Astrocyte (in vitro differentiated cells and primary cell): ENCODE data around the gene CPZ. TPM values are rescaled to one million over a fixed set of nuclear protein-coding genes. Genes with fewer than 3 reads are reported as not detected.

Source experiments
- DNase-seq: peaks from one replicate; pipeline ENCODE4 v3.0.0-alpha.2; 2010; ENCODE audit warnings: low read depth
- FAIRE-seq: peaks from 2 replicates; lab custom pipeline; 2011; peaks lifted over from hg19 to GRCh38; lab: Jason Lieb, UNC
- H2AFZ ChIP-seq: 2 replicates; pipeline ENCODE4 v1.6.0; 2012; ENCODE audit warnings: low read depth, low read length, inconsistent platforms
- H3K27ac ChIP-seq: 2 replicates; pipeline ENCODE4 v1.5.1; 2011; ENCODE audit warnings: low read depth, low read length, inconsistent platforms
- H3K27me3 ChIP-seq: 2 replicates; pipeline ENCODE4 v1.6.0; 2011; ENCODE audit warnings: low read length, inconsistent platforms; ENCODE audit not compliant: insufficient read depth
- H3K36me3 ChIP-seq: 2 replicates; pipeline ENCODE4 v1.5.1; 2011; ENCODE audit warnings: low read length, inconsistent platforms; ENCODE audit not compliant: insufficient read depth
- H3K4me1 ChIP-seq: 2 replicates; pipeline ENCODE4 v1.5.1; 2011; ENCODE audit warnings: low read length, inconsistent platforms; ENCODE audit not compliant: insufficient read depth
- H3K4me2 ChIP-seq: 2 replicates; pipeline ENCODE4 v1.6.0; 2012; ENCODE audit warnings: low read length, inconsistent platforms
- H3K4me3 ChIP-seq: 2 replicates; pipeline ENCODE4 v1.5.1; 2011; ENCODE audit warnings: low read depth, mild to moderate bottlenecking, low read length, inconsistent platforms; ENCODE audit not compliant: insufficient read depth
- H3K79me2 ChIP-seq: 2 replicates; pipeline ENCODE4 v1.6.0; 2012; ENCODE audit warnings: mild to moderate bottlenecking, low read length, inconsistent platforms; ENCODE audit not compliant: insufficient read depth
- H3K9ac ChIP-seq: 2 replicates; pipeline ENCODE4 v1.6.0; 2012; ENCODE audit warnings: mild to moderate bottlenecking, low read length, inconsistent platforms
- H3K9me3 ChIP-seq: 2 replicates; pipeline ENCODE4 v1.5.1; 2012; ENCODE audit warnings: low read depth, mild to moderate bottlenecking, low read length, inconsistent platforms; ENCODE audit not compliant: insufficient read depth
- H4K20me1 ChIP-seq: 2 replicates; pipeline ENCODE4 v1.6.0; 2012; ENCODE audit warnings: low read length, inconsistent platforms; ENCODE audit not compliant: insufficient read depth
- H3K27ac Mint-ChIP-seq: one replicate; pipeline ENCODE4 v1.8.0; 2021; ENCODE audit warnings: mild to moderate bottlenecking, mixed read lengths; ENCODE audit not compliant: unreplicated experiment
- H3K27me3 Mint-ChIP-seq: one replicate; pipeline ENCODE4 v1.8.0; 2021; ENCODE audit warnings: low read depth, mixed read lengths; ENCODE audit not compliant: unreplicated experiment
- H3K36me3 Mint-ChIP-seq: one replicate; pipeline ENCODE4 v1.8.0; 2021; ENCODE audit warnings: low read depth, mixed read lengths; ENCODE audit not compliant: unreplicated experiment
- H3K4me1 Mint-ChIP-seq: one replicate; pipeline ENCODE4 v1.8.0; 2021; ENCODE audit warnings: low read depth, mixed read lengths; ENCODE audit not compliant: unreplicated experiment
- H3K4me3 Mint-ChIP-seq: one replicate; pipeline ENCODE4 v1.8.0; 2021; ENCODE audit warnings: mild to moderate bottlenecking, moderate library complexity, mixed read lengths; ENCODE audit not compliant: unreplicated experiment
- H3K9me3 Mint-ChIP-seq: one replicate; pipeline ENCODE4 v1.8.0; 2021; ENCODE audit warnings: mild to moderate bottlenecking, mixed read lengths; ENCODE audit not compliant: unreplicated experiment
- CTCF ChIP-seq: IDR thresholded peaks from 2 replicates; pipeline ENCODE4 v1.5.1; 2011; ENCODE audit warnings: low read depth, mild to moderate bottlenecking, inconsistent platforms, low read length, moderate library complexity; ENCODE audit not compliant: insufficient read depth
- EZH2 ChIP-seq: IDR thresholded peaks from 2 replicates; pipeline ENCODE4 v1.6.1; 2012; ENCODE audit warnings: mild to moderate bottlenecking, low read length, inconsistent platforms; ENCODE audit not compliant: insufficient read depth
- total RNA-seq: library from RNA; stranded (reverse); gene quantifications from 2 replicates; pipeline ENCODE4 v1.2.1, GENCODE V29; 2021

Gene CPZ
- total RNA-seq, 1 donor from 2014 or later = 6.3 TPM

- Histone ChIP-seq H3K36me3 (no peaks in the 10 kb centered on the region), H3K27me3 (no peaks in the 10 kb centered on the region), H3K9me3 (no peaks in the 10 kb centered on the region), H3K4me3 (no peak overlapping the region), H3K4me2 (no peak overlapping the region), H3K4me1 (peaks cover 8% of the 10 kb centered on the region), H4K20me1 (no peaks in the 10 kb centered on the region), H2AFZ (no peak overlapping the region), H3K79me2 (no peaks in the 10 kb centered on the region), H3K27ac (no peak overlapping the region), H3K9ac (no peak overlapping the region)
- Mint-ChIP-seq H3K4me3 (no peak overlapping the region), H3K27ac (no peak overlapping the region), H3K9me3 (no peaks in the 10 kb centered on the region), H3K36me3 (peaks cover 2% of the 10 kb centered on the region), H3K27me3 (peaks cover 36% of the 10 kb centered on the region), H3K4me1 (peaks cover 5% of the 10 kb centered on the region)
- no peak for TF ChIP-seq EZH2
- no peak for FAIRE-seq
- no peak for DNase-seq
Observed at GRCh38 chr4:8545439-8545765, 47.2 kb upstream of the CPZ start.

- Histone ChIP-seq H3K36me3 (no peaks in the 10 kb centered on the region), H2AFZ (no peak overlapping the region), H3K9me3 (no peaks in the 10 kb centered on the region), H3K4me3 (no peak overlapping the region), H3K4me1 (peaks cover 8% of the 10 kb centered on the region), H4K20me1 (no peaks in the 10 kb centered on the region), H3K27me3 (no peaks in the 10 kb centered on the region), H3K27ac (no peak overlapping the region), H3K79me2 (no peaks in the 10 kb centered on the region), H3K4me2 (no peak overlapping the region), H3K9ac (no peak overlapping the region)
- TF ChIP-seq EZH2 = no peak
- TF ChIP-seq CTCF = no peak
- Mint-ChIP-seq H3K4me1 (peaks cover 5% of the 10 kb centered on the region), H3K4me3 (no peak overlapping the region), H3K9me3 (no peaks in the 10 kb centered on the region), H3K36me3 (peaks cover 4% of the 10 kb centered on the region), H3K27me3 (peaks cover 45% of the 10 kb centered on the region), H3K27ac (no peak overlapping the region)
- FAIRE-seq (no peak), DNase-seq (no peak)
Observed at GRCh38 chr4:8546766-8547107, 45.8 kb upstream of the CPZ start.

- Histone ChIP-seq H4K20me1 (no peaks in the 10 kb centered on the region), H3K9me3 (no peaks in the 10 kb centered on the region), H3K27me3 (no peaks in the 10 kb centered on the region), H3K4me2 (peak overlapping the region; percentile 23), H3K79me2 (no peaks in the 10 kb centered on the region), H3K36me3 (no peaks in the 10 kb centered on the region), H2AFZ (no peak overlapping the region), H3K27ac (peak overlapping the region; percentile 4), H3K9ac (no peak overlapping the region), H3K4me1 (peaks cover 8% of the 10 kb centered on the region), H3K4me3 (no peak overlapping the region)
- no peak for FAIRE-seq
- peak; percentile 57 for DNase-seq
- peaks cover 41% of the 10 kb centered on the region for H3K27me3 Mint-ChIP-seq
- H3K9me3 Mint-ChIP-seq = no peaks in the 10 kb centered on the region
- H3K4me3 Mint-ChIP-seq = no peak overlapping the region
- peaks cover 5% of the 10 kb centered on the region for H3K4me1 Mint-ChIP-seq
- peak; percentile 15 for TF ChIP-seq CTCF
- no peak for TF ChIP-seq EZH2
- H3K27ac Mint-ChIP-seq = peak overlapping the region; percentile 70
- peaks cover 4% of the 10 kb centered on the region for H3K36me3 Mint-ChIP-seq
Observed at GRCh38 chr4:8547108-8547911, 45.3 kb upstream of the CPZ start.
